ENCODE results near the gene ABHD6.
"Not testable (repeated sequence)": the region's sequence is repeated elsewhere in the genome, so short reads cannot be mapped to it uniquely, and the experiment has no call there.

Gene ABHD6

DNA sequence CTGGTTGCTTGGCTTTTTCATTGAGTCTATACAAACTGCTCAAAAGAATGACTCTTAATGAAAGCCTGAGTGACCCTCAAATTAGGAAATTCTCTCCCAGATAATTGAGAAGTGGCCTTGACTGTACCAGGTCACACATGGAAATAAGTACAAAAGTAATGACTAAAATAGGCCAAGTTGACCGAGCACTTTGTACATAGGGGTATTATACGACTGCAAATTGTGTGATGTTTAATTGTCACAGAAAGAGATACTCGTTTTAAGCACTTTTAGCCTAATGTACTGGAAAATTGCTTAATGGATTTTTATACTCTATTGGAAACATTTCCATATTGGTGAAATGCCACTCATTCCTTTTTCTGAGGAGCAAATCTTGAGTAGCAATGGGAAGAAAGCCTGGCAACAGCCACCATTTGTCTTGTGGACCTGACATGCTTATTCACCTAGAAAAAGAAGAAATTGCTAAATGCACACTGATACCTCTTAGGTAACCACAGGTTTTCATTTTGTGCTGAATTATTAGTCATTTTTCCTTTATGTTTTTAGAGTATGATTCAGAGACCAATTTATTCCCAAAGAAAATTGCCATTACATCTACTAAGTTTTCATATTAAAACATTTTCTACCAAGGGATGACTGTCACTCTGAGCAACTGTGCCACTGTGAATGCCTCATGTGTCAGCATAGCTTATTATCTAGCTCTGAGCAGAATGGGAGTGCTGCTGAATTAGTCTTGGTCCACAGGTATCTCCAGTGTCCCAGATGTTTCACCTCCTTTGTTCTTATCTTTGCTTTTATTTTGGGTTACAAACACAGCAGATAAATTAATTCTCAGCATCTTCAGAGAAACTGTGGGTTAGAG lies 86.2 kb downstream of the ABHD6 start:
- no peak for DNase-seq (ENCODE audit: low spot score)

- DNase-seq (ENCODE audit: low spot score), result no peak
These were observed 87.1 kb downstream of the ABHD6 start for GRCh38 chr3:58324391-58325390.

DNA sequence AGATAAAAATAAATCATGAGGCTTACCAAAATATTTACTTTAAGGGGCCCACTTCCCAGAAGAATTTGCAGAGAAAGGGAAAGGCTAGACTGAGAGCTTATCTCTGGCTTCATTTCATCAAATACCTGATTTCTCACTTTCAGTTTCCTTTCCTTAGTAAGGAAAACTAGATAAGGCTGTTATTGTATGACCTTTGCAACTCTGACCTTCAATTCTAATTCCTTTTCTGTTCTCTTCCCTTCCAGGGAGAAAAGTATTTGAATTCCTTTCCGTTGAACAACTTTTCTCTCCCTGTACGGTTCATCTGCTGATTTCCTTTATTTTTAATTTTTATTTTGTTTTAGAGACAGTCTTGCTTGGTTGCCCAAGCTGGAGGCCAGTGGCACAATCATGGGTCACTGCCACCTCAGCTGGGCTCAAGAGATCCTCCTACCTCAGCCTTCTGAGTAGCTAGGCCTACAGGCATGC lies 88.0 kb downstream of the ABHD6 start:
- no peak for DNase-seq (ENCODE audit: low spot score)

DNA sequence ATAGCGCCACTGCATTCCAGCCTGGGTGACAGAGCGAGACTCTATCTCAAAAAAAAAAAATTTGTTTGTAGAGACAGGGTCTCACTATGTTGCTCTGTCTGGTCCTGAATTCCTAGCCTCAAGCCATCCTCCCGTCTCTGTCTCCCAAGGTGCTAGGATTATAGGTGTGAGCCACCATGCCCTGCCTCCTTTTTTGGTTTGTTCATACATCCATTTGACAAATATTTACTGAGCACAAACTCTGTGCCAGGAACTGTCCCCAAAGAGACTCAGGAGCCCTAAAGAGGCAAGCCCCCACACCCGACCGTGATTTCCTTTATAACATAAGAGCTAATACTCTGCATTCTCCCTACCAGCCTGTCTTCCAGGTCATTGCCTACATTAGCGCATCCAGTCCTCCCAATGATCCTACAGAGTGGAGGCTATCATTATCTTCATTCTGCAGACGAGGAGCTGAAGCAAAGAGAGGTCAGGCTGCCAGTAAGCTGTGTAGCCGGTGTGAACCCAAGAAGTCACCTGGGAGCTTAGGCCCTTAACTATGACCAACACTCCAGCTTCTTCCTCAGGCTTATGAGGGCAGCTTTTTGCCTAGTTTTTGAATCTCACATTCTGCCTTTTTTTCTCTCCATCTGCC lies 88.8 kb downstream of the ABHD6 start:
- DNase-seq (ENCODE audit: low spot score), result no peak

DNA sequence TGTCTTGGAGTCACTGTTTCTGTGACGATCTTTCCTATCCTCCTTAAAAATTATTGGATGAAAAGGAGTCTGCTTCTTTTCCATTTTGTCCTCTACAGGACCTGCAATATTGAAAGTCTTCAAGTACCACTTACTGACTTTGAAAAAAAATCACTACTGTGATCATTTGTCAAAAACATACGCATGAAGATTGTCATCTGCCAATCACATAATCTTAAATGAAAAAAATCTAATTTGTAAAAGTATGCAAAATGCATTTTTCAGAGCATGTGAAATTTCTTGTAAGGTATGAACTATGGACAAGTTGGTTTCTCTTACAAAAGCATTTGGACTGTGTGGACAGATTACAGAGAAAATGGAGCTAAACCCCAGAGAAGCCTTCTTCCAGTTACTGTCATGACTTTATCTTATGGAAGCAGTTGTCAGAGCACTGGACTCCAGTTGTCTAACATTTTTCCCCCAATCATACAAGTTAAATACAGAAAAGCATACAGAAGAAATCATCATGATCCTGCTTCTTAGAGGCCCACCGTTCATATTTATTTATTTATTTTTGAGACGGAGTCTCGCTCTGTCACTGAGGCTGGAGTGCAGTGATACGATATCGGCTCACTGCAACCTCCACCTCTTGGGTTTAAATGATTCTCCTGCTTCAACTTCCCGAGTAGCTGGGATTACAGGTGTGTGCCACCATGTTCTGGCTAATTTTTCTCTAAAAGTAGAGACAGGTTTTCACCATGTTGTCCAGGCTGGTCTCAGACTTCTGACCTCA lies 91.7 kb downstream of the ABHD6 start:
- DNase-seq (ENCODE audit: low spot score), result no peak

DNA sequence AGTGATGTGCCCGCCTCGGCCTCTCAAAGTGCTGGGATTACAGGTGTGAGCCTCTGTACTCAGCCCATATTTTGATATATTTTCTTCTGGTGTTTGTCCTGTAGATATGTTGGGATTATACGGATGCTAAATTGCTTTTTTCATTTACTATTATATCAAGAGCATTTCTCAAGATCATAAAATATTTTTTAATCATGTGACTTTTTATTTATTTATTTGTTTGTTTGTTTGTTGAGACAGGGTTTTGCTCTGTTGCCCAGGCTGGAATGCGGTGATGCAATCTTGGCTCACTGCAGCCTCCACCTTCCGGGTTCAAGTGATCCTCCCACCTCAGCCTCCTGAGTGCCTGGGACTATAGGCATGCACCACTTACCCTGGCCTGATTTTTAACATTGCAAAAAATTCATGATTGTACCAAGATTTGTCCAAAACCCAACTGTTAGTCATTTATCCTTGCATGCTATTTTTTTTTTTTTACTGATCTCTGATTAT lies 92.4 kb downstream of the ABHD6 start:
- DNase-seq (ENCODE audit: low spot score), result no peak

DNA sequence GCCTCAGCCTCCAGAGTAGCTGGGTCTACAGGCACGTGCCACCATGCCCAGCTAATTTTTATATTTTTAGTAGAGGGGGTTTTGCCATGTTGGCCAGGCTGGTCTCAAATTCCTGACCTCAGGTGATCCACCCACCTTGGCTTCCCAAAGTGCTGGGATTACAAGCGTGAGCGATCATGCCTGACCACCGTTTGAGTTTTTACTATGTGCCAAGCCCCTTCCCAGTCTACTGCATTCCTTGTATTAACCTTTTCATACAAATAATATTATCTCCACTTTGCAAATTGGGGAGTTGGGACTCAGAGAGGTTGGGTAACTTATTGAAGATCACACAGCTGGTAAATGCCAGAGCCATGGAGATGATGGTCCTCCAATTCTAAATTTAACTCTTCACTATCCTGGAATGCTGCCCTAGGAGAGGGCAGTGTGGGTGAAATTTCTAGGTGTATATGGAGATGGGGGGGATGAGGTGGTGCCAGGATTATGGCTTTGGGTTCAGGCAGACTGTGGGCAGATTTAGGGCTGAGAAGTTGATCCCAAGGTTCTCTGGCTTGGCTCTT lies 94.1 kb downstream of the ABHD6 start:
- no peak for DNase-seq (ENCODE audit: low spot score)

GRCh38 chr3:58332575-58333188 lies 95.1 kb downstream of the ABHD6 start, which contains the start of gene PXK:
PXK (plus strand) TSS chr3:58332892; CDS start chr3:58332989, 97 bp downstream.
- peak; percentile 72 for DNase-seq (ENCODE audit: low spot score)

- DNase-seq (ENCODE audit: low spot score), result peak; percentile 31
These were observed 95.8 kb downstream of the ABHD6 start for GRCh38 chr3:58333206-58334012.

- DNase-seq (ENCODE audit: low spot score), result no peak
These were observed 96.4 kb downstream of the ABHD6 start for GRCh38 chr3:58334013-58334321.

- no peak for DNase-seq (ENCODE audit: low spot score)
These were observed 96.9 kb downstream of the ABHD6 start for GRCh38 chr3:58334506-58334884.

DNA sequence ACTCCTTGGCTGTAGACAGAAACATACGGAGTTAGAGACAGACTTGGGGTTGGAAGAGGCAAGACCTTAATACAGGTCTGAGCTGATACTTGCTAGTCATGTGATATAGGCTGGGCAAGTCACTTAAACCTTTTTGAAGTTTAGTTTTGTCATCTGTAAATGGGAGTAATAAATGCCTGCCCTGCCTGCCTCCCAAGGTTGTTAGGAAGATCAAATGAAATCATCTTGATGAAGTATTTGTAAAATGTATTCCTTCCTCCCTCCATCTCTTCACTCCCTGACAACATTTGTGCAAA lies 98.0 kb downstream of the ABHD6 start:
- no peak for DNase-seq (ENCODE audit: low spot score)

- peak; percentile 57 for DNase-seq (ENCODE audit: low spot score)
These were observed 98.7 kb downstream of the ABHD6 start for GRCh38 chr3:58336135-58336882.

DNA sequence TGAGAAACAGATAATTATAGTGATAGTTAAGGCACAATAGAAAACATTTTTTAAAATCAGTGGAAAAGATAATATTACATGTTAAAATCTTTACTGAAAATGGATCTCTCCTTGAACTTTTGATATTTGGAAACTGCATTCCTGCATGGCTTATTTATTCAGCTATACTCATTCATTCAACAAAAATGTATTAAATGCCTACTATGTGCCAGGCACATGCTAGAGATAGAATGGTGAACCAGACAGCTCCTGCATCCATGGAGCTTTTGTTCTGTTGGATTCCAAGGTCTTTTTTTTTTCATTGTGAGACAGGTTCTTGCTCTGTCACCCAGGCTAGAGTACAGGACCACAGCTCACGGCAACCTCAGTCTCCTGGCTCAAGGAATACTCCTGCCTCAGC lies 99.6 kb downstream of the ABHD6 start:
- no peak for DNase-seq (ENCODE audit: low spot score)

DNA sequence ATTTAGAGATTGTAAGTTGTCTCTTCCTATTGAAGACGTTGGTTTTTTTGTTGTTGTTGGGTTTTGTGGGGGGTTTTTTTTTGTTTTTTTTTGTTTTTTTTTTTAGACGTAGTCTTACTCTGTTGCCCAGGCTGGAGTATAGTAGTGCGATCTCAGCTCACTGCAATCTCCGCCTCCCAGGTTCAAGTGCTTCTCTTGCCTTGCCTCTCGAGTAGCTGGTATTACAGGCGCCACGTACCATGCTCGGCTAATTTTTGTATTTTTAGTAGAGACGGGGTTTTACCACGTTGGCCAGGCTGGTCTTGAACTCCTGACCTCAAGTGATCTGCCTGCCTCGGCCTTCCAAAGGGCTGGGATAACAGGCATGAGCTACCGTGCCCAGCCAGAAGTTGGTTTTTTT lies 101.6 kb downstream of the ABHD6 start:
- not testable (repeated sequence) for DNase-seq (ENCODE audit: low spot score)

DNA sequence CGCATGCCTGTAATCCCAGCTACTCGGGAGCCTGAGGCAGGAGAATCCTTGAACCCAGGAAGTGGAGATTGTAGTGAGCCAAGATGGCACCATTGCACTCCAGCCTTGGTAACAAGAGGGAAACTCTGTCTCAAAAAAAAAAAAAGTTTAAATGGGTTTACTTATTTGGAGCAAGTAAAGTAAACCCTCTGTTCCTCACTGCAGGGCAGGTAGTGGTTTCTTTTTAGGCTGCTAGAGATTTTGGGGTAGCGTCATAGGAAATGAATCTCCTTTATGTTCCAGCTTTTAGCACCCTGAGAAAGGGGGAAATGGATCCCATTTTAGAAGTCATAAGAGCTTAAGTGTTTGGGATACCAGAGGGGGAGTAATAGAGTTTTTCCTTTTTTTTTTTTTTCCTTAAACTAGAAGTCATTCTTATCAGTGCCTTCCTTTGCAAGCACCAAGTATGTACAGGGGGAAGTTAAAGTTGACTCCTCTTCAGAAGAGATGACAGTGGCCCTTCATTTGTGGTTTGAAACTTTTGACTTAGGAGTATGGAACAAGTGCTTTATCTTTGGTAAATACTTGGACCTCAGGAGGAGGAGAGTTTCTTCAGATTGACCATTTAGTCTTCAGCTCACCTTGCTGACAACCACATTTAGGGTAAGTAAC lies 103.1 kb downstream of the ABHD6 start:
- no peak for DNase-seq (ENCODE audit: low spot score)

DNA sequence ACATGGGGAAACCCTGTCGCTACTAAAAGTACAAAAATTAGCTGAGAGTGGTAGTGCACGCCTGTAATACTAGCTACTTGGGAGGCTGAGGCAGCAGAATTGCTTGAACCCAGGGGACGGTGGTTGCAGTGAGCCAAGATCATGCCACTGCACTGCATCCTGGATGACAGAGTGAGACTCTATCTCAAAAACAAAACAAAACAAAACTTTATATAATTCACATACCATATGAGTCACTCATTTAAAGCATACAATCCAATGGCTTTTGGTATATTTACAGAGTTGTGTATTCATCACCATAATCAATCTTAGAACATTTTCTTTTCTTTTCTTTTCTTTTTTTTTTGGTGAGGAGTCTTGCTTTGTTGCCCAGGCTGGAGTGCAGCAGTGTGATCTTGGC lies 103.8 kb downstream of the ABHD6 start:
- DNase-seq (ENCODE audit: low spot score), result no peak

GRCh38 chr3:58342676-58343075 lies 105.1 kb downstream of the ABHD6 start:
- DNase-seq (ENCODE audit: low spot score), result no peak

All from hepatic stellate cell (primary cell).